Mucosa of descending colon (tissue), 3 donors: ENCODE measurements around the gene GABBR2. TPM values are rescaled to one million over a fixed set of nuclear protein-coding genes. Genes with fewer than 3 reads are reported as not detected.
A peak's percentile ranks its signal among the peaks of the same experiment; 100 is the strongest.

ENCODE experiments used
- ATAC-seq: fragments of 200-7000 bp; cut with Tn5 transposase; one replicate; pipeline ENCODE4 v1.9.1; 2020; ENCODE audit warnings: mild to moderate bottlenecking, moderate library complexity
- DNase-seq, 3 donors: peaks; one replicate each; pipeline ENCODE4 v3.0.0-alpha.2; 2020
- H3K36me3 ChIP-seq: fragments of 200-600 bp; one replicate; pipeline ENCODE4 v1.8.0; 2021; ENCODE audit warnings: low read depth, mild to moderate bottlenecking
- H3K4me1 ChIP-seq: fragments of 200-600 bp; one replicate; pipeline ENCODE4 v1.8.0; 2021; ENCODE audit warnings: low read depth, mild to moderate bottlenecking
- H3K4me3 ChIP-seq: fragments of 200-600 bp; one replicate; pipeline ENCODE4 v1.8.0; 2021; ENCODE audit warnings: mild to moderate bottlenecking
- H3K9me3 ChIP-seq: fragments of 200-600 bp; one replicate; pipeline ENCODE4 v1.8.0; 2021; ENCODE audit warnings: mild to moderate bottlenecking
- intact Hi-C, 2 donors: fragments of 100-400 bp; cut with DNase I in 1 of 2; cut with micrococcal nuclease in 1 of 2; formaldehyde crosslinking; loops; one replicate each; pipeline versions ENCODE4 v1.11.0 to v1.11.1; 2022; cut with DNase I, micrococcal nuclease
- total RNA-seq, 3 donors: library from RNA; stranded (reverse); fragmentation: NEBNext Ultra II Directional in 2 of 3; extraction: Animal tissue kit (Norgen Biotek cat#: 25700) in 2 of 3; gene quantifications; one replicate each; pipeline versions ENCODE4 v1.2.1 to v1.2.4, GENCODE V29; 2021 to 2023
- TF ChIP-seq, protein P1 (sequence below): fragments of 200-600 bp; IDR thresholded peaks from one replicate; pipeline ENCODE4 v1.8.0; 2022; ENCODE audit warnings: antibody characterized with exemption, mild to moderate bottlenecking
- donor health status: DM: no; HTN: no; CAD: no; lungs with moderate emphysema.
- donor health status: DM: no; HTN: no; CAD: no.
- donor health status: DM: no; HTN: yes; CAD: no.

The GABBR2 gene
- total RNA-seq, 3 donors from 2014 or later: 0.35 TPM; not detected in 2

DNA sequence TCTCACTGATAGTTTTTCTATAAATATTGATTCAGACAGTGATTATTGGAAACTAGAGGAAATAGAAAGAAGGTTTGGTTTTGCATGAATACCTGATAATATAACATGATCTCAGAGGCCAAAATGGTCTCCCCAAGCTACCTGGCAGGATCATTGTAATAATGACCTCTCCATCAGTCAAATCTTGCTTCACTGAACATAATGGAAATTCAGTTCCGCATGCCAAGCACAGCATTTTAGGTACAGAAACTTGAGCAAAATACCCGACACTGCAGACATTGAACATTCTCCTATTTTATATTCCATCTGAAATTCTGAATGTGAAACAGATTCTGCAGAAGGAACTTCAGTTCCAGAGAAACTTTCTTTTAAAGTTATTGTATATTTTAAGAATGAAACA lies 444.2 kb downstream of the GABBR2 start:
- ATAC-seq: no peak
- intact Hi-C loops: loop anchor here (5.0 to 10.0 kb wide), 2 partner anchors 57 to 340 kb away; partner anchors contain the start of gene TRMO (in 1 of the 2)

DNA sequence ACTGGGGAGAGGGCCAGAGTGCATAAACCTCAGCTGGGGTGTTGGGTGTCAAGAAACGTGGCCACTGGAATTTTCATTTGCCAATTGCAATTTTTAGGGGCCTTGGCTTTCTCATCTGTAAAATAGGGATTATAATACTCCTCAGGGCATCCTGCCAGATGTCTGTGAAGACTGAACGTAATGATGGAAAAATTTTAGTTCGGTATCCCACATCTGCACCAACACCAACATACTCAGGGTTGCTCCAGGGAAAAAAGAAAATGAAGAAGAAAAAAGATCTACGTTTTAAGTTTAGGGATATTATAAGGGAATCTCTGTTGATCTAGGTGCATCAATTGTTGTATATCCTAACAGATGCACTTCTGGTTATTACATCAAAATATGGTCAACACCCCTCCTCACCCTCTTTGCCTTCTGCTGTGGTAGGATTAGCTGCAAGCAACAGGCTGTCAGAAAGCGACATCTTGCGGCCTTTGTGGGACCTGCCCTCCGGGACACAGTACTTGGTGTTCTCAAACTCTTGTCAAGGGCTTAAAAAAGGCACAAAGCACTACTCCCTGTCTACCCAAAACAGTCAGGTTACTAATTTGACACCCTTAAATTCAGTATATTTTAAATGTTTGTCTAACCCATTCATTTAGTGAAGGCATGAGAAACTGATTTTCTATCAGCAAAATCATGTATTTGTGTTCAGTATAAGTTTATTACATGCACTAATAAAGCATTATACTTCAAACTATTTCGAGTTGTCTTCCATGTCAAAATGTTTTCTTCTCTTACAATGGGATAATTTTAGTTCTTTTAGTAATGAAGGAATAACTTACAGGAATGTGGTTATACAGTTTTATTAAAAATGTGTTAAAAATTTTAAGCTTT lies 445.0 kb downstream of the GABBR2 start:
- no peaks in the 10 kb centered on the region for H3K4me1 ChIP-seq
- peak; percentile 94 for ATAC-seq
- intact Hi-C loops: loop anchor here (5.0 to 10.0 kb wide), 2 partner anchors 56 to 339 kb away; partner anchors contain the start of gene TRMO (in 1 of the 2)
- no peaks in the 10 kb centered on the region for H3K36me3 ChIP-seq
- TF ChIP-seq, protein P1, sequence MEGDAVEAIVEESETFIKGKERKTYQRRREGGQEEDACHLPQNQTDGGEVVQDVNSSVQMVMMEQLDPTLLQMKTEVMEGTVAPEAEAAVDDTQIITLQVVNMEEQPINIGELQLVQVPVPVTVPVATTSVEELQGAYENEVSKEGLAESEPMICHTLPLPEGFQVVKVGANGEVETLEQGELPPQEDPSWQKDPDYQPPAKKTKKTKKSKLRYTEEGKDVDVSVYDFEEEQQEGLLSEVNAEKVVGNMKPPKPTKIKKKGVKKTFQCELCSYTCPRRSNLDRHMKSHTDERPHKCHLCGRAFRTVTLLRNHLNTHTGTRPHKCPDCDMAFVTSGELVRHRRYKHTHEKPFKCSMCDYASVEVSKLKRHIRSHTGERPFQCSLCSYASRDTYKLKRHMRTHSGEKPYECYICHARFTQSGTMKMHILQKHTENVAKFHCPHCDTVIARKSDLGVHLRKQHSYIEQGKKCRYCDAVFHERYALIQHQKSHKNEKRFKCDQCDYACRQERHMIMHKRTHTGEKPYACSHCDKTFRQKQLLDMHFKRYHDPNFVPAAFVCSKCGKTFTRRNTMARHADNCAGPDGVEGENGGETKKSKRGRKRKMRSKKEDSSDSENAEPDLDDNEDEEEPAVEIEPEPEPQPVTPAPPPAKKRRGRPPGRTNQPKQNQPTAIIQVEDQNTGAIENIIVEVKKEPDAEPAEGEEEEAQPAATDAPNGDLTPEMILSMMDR: peak; percentile 86
- H3K4me3 ChIP-seq: no peak overlapping the region
- peak; percentile 77 to 91 (median 87) for DNase-seq
- H3K9me3 ChIP-seq: no peaks in the 10 kb centered on the region

More for the DNA sequence above, 444.2 kb downstream of the GABBR2 start:
- Histone ChIP-seq H3K36me3 (no peaks in the 10 kb centered on the region), H3K4me1 (no peaks in the 10 kb centered on the region), H3K4me3 (no peak overlapping the region), H3K9me3 (no peaks in the 10 kb centered on the region)
- DNase-seq: no peak
- TF ChIP-seq, protein P1: no peak

DNA sequence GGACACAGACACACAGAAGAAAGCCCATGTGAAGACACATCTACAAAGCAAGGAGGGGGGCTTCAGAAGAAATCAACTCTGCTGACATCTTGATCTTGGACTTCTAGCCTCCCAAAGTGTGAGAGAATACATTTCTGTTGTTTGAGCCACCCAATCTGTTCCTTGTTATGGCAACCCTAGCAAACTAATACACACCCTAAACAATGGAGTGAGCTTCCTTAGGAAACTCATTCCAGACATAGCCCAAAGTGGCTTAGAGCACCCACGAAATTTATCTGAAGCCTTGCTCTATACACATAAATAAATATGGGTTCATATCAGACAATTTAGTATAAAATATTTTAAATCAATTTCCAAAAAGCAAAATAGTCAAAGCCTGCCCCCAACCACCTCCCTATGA lies 445.7 kb downstream of the GABBR2 start:
- no peaks in the 10 kb centered on the region for H3K36me3 ChIP-seq
- ATAC-seq: no peak
- no peak for DNase-seq
- no peaks in the 10 kb centered on the region for H3K4me1 ChIP-seq
- H3K4me3 ChIP-seq: no peak overlapping the region
- intact Hi-C loops: loop anchor here (5.0 to 10.0 kb wide), 2 partner anchors 56 to 338 kb away; partner anchors contain the start of gene TRMO (in 1 of the 2)
- H3K9me3 ChIP-seq: no peaks in the 10 kb centered on the region
- TF ChIP-seq, protein P1: no peak

DNA sequence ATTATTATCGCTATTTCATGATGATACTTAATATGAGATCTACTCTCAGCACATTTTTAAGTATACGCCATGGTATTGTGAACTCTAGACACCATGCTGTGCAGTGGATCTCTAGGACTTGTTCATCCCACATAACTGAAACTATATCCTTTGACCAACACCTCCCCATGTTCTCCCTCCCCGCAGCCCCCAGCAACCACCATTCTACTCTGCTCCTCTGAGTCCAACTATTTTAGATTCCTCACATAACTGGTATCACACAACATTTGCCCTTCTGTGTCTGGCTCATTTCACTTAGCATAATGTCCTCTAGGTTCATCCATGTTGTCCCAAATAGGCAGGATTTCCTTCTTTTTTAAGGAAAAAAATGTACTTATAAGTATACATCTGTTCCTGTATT lies 446.7 kb downstream of the GABBR2 start:
- TF ChIP-seq, protein P1: no peak
- DNase-seq (no peak), ATAC-seq (no peak)
- Histone ChIP-seq H3K4me1 (no peaks in the 10 kb centered on the region), H3K36me3 (no peaks in the 10 kb centered on the region), H3K9me3 (no peaks in the 10 kb centered on the region), H3K4me3 (no peak overlapping the region)
- intact Hi-C loops: loop anchor here (5.0 to 10.0 kb wide), 2 partner anchors 55 to 337 kb away; partner anchors contain the start of gene TRMO (in 1 of the 2)

DNA sequence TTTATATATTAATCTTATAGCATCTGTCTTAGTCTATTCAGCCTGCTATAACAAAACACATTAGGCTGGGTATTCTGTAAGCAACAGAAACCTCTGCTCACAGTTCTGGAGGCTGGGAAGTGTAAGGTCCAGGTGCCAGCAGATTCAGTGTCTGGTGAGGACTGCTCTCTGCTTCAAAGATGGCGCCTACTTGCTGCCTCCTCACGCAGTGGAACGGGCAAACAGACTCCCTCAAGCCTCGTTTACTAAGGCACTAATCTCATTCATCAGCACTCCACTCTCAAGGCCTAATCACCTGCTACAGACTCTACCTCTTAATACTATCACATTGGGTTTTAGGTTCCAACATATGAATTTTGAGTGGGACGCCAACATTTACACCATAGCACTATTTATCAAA lies 448.1 kb downstream of the GABBR2 start:
- ATAC-seq: no peak
- no peak for DNase-seq
- intact Hi-C loops: loop anchor here (5.0 to 10.0 kb wide), 2 partner anchors 53 to 336 kb away; partner anchors contain the start of gene TRMO (in 1 of the 2)
- TF ChIP-seq, protein P1: no peak
- Histone ChIP-seq H3K4me3 (no peak overlapping the region), H3K9me3 (no peaks in the 10 kb centered on the region), H3K36me3 (no peaks in the 10 kb centered on the region), H3K4me1 (no peaks in the 10 kb centered on the region)
